Glutamatergic neuron (in vitro differentiated cells): ENCODE results near the gene STK32A. TPM values are rescaled to one million over a fixed set of nuclear protein-coding genes. Genes with fewer than 3 reads are reported as not detected.

ENCODE experiments used
- DNase-seq: peaks from one replicate; pipeline ENCODE4 v3.0.0; 2022
- H3K27ac Mint-ChIP-seq: one replicate; pipeline ENCODE4 v1.8.0; 2020; ENCODE audit warnings: mild to moderate bottlenecking, mixed read lengths, inconsistent platforms; ENCODE audit not compliant: unreplicated experiment
- H3K27me3 Mint-ChIP-seq: one replicate; pipeline ENCODE4 v1.8.0; 2020; ENCODE audit warnings: mild to moderate bottlenecking, moderate library complexity, mixed read lengths, inconsistent platforms; ENCODE audit not compliant: unreplicated experiment
- H3K36me3 Mint-ChIP-seq: one replicate; pipeline ENCODE4 v1.8.0; 2020; ENCODE audit warnings: mild to moderate bottlenecking, mixed read lengths, inconsistent platforms; ENCODE audit not compliant: unreplicated experiment
- H3K4me1 Mint-ChIP-seq: one replicate; pipeline ENCODE4 v1.8.0; 2020; ENCODE audit warnings: mild to moderate bottlenecking, low read depth, mixed read lengths, inconsistent platforms; ENCODE audit not compliant: unreplicated experiment
- H3K4me3 Mint-ChIP-seq: one replicate; pipeline ENCODE4 v1.8.0; 2020; ENCODE audit warnings: mild to moderate bottlenecking, mixed read lengths, inconsistent platforms; ENCODE audit not compliant: unreplicated experiment
- H3K9me3 Mint-ChIP-seq: one replicate; pipeline ENCODE4 v1.8.0; 2020; ENCODE audit warnings: mild to moderate bottlenecking, moderate library complexity, mixed read lengths, inconsistent platforms; ENCODE audit not compliant: unreplicated experiment
- total RNA-seq: library from RNA; stranded (reverse); fragmentation: NEBNext Ultra II Directional; extraction: Animal tissue kit (Norgen Biotek cat#: 25700); gene quantifications from one replicate; pipeline ENCODE4 v1.2.1, GENCODE V29; 2021; ENCODE audit not compliant: unreplicated experiment
- TF ChIP-seq, protein P1 (sequence below): fragments of 200-600 bp; sonication (generic); IDR thresholded peaks from one replicate; pipeline ENCODE4 v1.5.0; 2021; ENCODE audit not compliant: partially characterized antibody, unreplicated experiment

STK32A gene
- total RNA-seq, 1 donor from 2014 or later, result 3.2 TPM

DNA sequence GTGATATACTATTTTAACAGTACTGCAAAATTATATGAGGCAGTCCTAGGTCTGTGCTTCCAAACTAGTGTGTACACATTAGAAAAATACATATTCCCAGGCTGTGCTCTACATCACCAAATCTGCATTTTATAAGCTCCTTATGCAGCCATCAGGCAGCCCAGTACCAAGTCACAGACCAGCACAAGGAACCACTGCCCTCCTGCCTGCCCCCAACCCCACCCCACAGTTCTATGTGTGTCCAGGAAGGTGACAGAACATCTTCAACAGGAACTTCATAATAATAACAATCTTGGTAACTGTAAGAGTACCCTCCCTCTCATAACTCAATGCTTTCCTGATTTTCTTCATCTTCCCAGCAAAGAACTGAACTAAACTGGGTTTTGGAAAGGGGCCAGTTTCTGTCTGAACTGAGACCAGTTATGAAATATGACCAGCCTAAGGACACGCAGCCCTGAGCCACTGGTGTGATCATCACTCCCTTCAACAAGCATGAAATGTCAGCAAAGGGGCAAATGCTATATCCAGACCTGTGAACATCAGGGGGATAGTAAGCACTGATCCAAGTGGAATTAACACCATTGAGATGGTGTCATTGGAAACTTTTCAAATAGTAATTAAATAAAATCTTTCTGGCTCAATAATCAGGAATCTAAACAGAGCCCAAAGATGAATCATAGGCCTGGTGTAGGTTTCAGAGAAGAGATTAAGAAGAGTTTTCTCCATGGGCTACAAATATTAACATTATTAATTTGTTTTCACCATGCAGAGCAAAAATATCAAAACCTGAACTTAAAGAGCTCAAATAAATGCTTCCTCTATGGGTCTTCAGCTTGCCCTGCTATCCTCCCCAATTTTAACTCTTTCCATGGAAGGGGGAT, 192.9 kb downstream of the STK32A start:
- Mint-ChIP-seq H3K4me3 (no peak overlapping the region), H3K4me1 (peaks cover 49% of the 10 kb centered on the region), H3K27ac (no peak overlapping the region), H3K36me3 (peaks cover 16% of the 10 kb centered on the region), H3K27me3 (peaks cover 2% of the 10 kb centered on the region), H3K9me3 (peaks cover 6% of the 10 kb centered on the region)
- DNase-seq, result no peak
- TF ChIP-seq, protein P1, sequence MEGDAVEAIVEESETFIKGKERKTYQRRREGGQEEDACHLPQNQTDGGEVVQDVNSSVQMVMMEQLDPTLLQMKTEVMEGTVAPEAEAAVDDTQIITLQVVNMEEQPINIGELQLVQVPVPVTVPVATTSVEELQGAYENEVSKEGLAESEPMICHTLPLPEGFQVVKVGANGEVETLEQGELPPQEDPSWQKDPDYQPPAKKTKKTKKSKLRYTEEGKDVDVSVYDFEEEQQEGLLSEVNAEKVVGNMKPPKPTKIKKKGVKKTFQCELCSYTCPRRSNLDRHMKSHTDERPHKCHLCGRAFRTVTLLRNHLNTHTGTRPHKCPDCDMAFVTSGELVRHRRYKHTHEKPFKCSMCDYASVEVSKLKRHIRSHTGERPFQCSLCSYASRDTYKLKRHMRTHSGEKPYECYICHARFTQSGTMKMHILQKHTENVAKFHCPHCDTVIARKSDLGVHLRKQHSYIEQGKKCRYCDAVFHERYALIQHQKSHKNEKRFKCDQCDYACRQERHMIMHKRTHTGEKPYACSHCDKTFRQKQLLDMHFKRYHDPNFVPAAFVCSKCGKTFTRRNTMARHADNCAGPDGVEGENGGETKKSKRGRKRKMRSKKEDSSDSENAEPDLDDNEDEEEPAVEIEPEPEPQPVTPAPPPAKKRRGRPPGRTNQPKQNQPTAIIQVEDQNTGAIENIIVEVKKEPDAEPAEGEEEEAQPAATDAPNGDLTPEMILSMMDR, result no peak

DNA sequence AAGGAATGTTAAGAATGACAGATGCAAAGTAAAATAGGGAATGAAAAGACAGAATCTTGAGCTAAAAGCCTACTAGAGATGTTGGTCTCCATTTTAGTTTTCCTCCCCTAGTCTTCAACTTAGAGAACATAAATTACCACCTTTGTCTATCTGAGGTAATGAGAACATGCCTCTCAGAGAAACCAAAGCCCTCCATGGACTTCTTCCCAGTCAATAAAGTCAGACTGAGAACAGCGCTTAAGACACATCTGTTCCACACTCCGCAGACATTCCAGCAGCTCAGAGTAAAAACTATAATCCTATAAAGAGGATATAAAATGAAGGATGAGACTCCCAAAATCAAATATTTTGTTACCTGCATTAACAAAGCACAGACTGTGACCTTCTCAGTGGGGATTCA, 195.8 kb downstream of the STK32A start:
- peaks cover 2% of the 10 kb centered on the region for H3K27me3 Mint-ChIP-seq
- no peak overlapping the region for H3K4me3 Mint-ChIP-seq
- DNase-seq, result no peak
- H3K27ac Mint-ChIP-seq, result no peak overlapping the region
- peaks cover 62% of the 10 kb centered on the region for H3K4me1 Mint-ChIP-seq
- TF ChIP-seq, protein P1, result no peak
- H3K9me3 Mint-ChIP-seq, result peaks cover 4% of the 10 kb centered on the region
- no peaks in the 10 kb centered on the region for H3K36me3 Mint-ChIP-seq

DNA sequence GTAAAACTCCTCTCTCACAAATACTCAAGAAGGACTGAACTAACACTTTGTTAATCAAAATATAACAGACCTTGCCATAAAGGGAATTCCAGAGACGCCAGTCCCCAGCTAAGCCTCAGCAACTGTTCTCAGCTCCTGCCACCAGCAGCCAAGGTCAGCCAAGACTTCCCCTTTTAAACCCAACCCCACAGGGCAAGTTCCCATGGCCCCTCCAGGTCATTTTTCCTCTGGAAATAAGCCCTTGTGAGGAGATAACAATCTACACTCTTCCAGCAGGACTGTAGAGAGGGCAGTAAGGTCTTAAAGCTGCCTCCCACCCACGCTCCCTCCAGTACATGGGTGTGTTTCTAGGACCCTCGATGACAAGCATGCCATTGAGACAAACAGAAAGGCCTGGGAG, 196.8 kb downstream of the STK32A start:
- H3K4me1 Mint-ChIP-seq, result peaks cover 57% of the 10 kb centered on the region
- no peak overlapping the region for H3K4me3 Mint-ChIP-seq
- H3K27ac Mint-ChIP-seq, result no peak overlapping the region
- peaks cover 4% of the 10 kb centered on the region for H3K9me3 Mint-ChIP-seq
- TF ChIP-seq, protein P1, result no peak
- H3K36me3 Mint-ChIP-seq, result no peaks in the 10 kb centered on the region
- H3K27me3 Mint-ChIP-seq, result no peaks in the 10 kb centered on the region
- DNase-seq, result no peak

DNA sequence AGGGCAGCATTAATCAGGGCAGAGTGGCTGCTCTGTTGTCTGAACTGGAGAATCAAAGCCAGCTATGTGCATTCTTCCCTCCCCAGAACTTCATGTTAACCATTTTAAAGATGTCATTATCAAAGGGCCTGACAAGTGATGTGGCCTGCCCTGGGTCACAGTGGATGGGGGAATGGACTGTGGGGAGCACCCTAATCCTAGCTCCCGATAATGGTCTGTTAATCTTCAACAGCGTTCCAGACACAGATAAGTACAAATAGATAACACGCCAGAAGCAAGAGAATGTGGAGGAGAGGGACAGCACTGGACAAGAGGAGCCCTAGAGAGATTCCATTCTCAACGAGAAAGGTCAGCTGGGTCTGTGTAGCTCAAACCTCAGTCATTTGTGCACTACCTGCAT, 197.5 kb downstream of the STK32A start:
- Mint-ChIP-seq H3K9me3 (peaks cover 4% of the 10 kb centered on the region), H3K4me1 (peaks cover 56% of the 10 kb centered on the region), H3K27me3 (no peaks in the 10 kb centered on the region), H3K36me3 (no peaks in the 10 kb centered on the region), H3K4me3 (no peak overlapping the region), H3K27ac (no peak overlapping the region)
- TF ChIP-seq, protein P1, result no peak
- no peak for DNase-seq

DNA sequence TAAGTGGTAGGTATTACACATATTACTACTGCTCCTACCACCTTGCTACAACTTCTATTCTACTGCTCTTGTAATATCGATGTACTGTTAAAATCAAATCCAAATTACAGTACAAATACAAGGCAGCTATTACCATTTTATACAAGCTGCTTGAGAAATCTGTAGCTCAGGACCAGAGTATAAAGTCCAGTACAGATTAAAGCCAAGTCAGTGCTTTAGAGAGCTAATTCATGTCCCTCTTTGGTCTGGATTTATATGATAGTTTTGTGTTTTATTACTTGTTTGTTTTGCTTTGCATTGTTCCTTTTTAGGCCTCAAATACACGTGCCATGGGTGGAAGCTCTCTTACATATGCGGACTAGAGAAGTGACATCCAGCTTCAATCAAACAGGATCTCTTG, 199.2 kb downstream of the STK32A start:
- Mint-ChIP-seq H3K4me1 (peaks cover 63% of the 10 kb centered on the region), H3K9me3 (peaks cover 4% of the 10 kb centered on the region), H3K27ac (peak overlapping the region; percentile 1), H3K36me3 (peaks cover 5% of the 10 kb centered on the region), H3K27me3 (no peaks in the 10 kb centered on the region), H3K4me3 (peak overlapping the region; percentile 43)
- TF ChIP-seq, protein P1, result no peak
- no peak for DNase-seq
